CD14-positive monocyte (primary cell): ENCODE data around the gene CDKAL1. TPM values are rescaled to one million over a fixed set of nuclear protein-coding genes. Genes with fewer than 3 reads are reported as not detected.
A peak's percentile ranks its signal among the peaks of the same experiment; 100 is the strongest.

Source experiments
- DNase-seq, 3 donors: peaks; one replicate each; pipeline ENCODE4 v3.0.0-alpha.2; 2011 to 2022
- H2AFZ ChIP-seq: 2 replicates; pipeline ENCODE4 v1.6.0; 2012; ENCODE audit warnings: mild to moderate bottlenecking, low read depth, low read length, inconsistent platforms; ENCODE audit not compliant: insufficient read depth, poor library complexity, severe bottlenecking
- H3K27ac ChIP-seq, 2 donors: 1 replicate in 1 of 2; 2 replicates in 1 of 2; pipeline ENCODE4 v1.5.1; 2012 to 2013; ENCODE audit warnings: low read length in 2 of 2, control low read depth in 1 of 2, inconsistent platforms in 1 of 2, low read depth in 1 of 2, mild to moderate bottlenecking in 1 of 2
- H3K27me3 ChIP-seq, 2 donors: one replicate each; pipeline versions ENCODE4 v1.6.0 to v1.6.1; 2011 to 2013; ENCODE audit warnings: low read length in 2 of 2; ENCODE audit not compliant: control insufficient read depth in 2 of 2, insufficient read depth in 2 of 2
- H3K36me3 ChIP-seq, 2 donors: replicated peaks in 1 of 2; 1 replicate in 1 of 2; 2 replicates in 1 of 2; pipeline versions ENCODE4 v1.5.1 to v1.6.1; 2012 to 2013; ENCODE audit warnings: low read length in 2 of 2, control low read depth in 1 of 2, inconsistent platforms in 1 of 2, mild to moderate bottlenecking in 1 of 2; ENCODE audit not compliant: insufficient read depth in 2 of 2, control insufficient read depth in 1 of 2
- H3K4me1 ChIP-seq, 2 donors: 1 replicate in 1 of 2; 2 replicates in 1 of 2; pipeline versions ENCODE4 v1.5.1 to v1.6.1; 2012 to 2013; ENCODE audit warnings: low read length in 2 of 2, control low read depth in 1 of 2, inconsistent platforms in 1 of 2, mild to moderate bottlenecking in 1 of 2, moderate library complexity in 1 of 2; ENCODE audit not compliant: insufficient read depth in 2 of 2, control insufficient read depth in 1 of 2
- H3K4me2 ChIP-seq: replicated peaks from 2 replicates; pipeline ENCODE3; 2012; ENCODE audit warnings: low read length, moderate library complexity, mild to moderate bottlenecking; ENCODE audit not compliant: poor library complexity, severe bottlenecking; ENCODE audit errors: extremely low read depth
- H3K4me3 ChIP-seq, 3 experiments: fragments of 200-600 bp in 1 of 3; sonication (generic) in 1 of 3; replicated peaks in 1 of 3; 1 replicate in 2 of 3; 2 replicates in 1 of 3; pipeline ENCODE4 v1.5.1; 2011 to 2013; ENCODE audit warnings: low read length in 3 of 3, mild to moderate bottlenecking in 3 of 3, control low read depth in 2 of 3, low read depth in 2 of 3, inconsistent platforms in 1 of 3, moderate library complexity in 1 of 3
- H3K79me2 ChIP-seq: 2 replicates; pipeline ENCODE4 v1.6.0; 2012; ENCODE audit warnings: mild to moderate bottlenecking, control low read depth, inconsistent platforms, low read length, moderate library complexity; ENCODE audit not compliant: insufficient read depth
- H3K9ac ChIP-seq: 2 replicates; pipeline ENCODE4 v1.6.0; 2017; ENCODE audit warnings: low read length, mild to moderate bottlenecking; ENCODE audit not compliant: insufficient read depth, poor library complexity, severe bottlenecking
- H3K9me3 ChIP-seq, 2 donors: replicated peaks in 1 of 2; 1 replicate in 1 of 2; 2 replicates in 1 of 2; pipeline versions ENCODE4 v1.5.1 to v1.6.1; 2012 to 2013; ENCODE audit warnings: low read length in 2 of 2, control low read depth in 1 of 2; ENCODE audit not compliant: control insufficient read depth in 1 of 2, insufficient read depth in 1 of 2
- H4K20me1 ChIP-seq: 2 replicates; pipeline ENCODE4 v1.6.0; 2012; ENCODE audit warnings: mild to moderate bottlenecking, low read length, control low read depth, moderate library complexity; ENCODE audit not compliant: insufficient read depth
- H3K27ac Mint-ChIP-seq, 7 donors: one replicate each; pipeline ENCODE4 v1.8.0; 2020; ENCODE audit warnings: mild to moderate bottlenecking in 7 of 7, mixed read lengths in 7 of 7, moderate library complexity in 6 of 7, inconsistent platforms in 2 of 7
- H3K27me3 Mint-ChIP-seq, 3 donors: one replicate each; pipeline ENCODE4 v1.8.0; 2021 to 2022; ENCODE audit warnings: low read depth in 3 of 3, mild to moderate bottlenecking in 3 of 3, mixed read lengths in 3 of 3, moderate library complexity in 3 of 3, inconsistent platforms in 1 of 3
- H3K36me3 Mint-ChIP-seq, 2 donors: one replicate each; pipeline ENCODE4 v1.8.0; 2020; ENCODE audit warnings: mixed read lengths in 2 of 2, inconsistent platforms in 1 of 2, mild to moderate bottlenecking in 1 of 2
- H3K4me1 Mint-ChIP-seq: one replicate; pipeline ENCODE4 v1.8.0; 2020; ENCODE audit warnings: mild to moderate bottlenecking, mixed read lengths
- H3K4me3 Mint-ChIP-seq, 2 donors: one replicate each; pipeline ENCODE4 v1.8.0; 2020; ENCODE audit warnings: mild to moderate bottlenecking in 2 of 2, mixed read lengths in 2 of 2, moderate library complexity in 1 of 2
- H3K9me3 Mint-ChIP-seq, 7 donors: one replicate each; pipeline ENCODE4 v1.8.0; 2020 to 2022; ENCODE audit warnings: mixed read lengths in 7 of 7, mild to moderate bottlenecking in 6 of 7, moderate library complexity in 6 of 7, inconsistent platforms in 2 of 7
- WGBS: methylation state at CpG from one replicate; pipeline ENCODE4 v1.1.5; 2013; ENCODE audit warnings: missing lambda C conversion rate; ENCODE audit not compliant: insufficient coverage; 5-methylcytosine and 5-hydroxymethylcytosine counted together
- intact Hi-C, 2 donors: fragments of 100-400 bp; cut with micrococcal nuclease; formaldehyde crosslinking; loops; one replicate each; pipeline versions ENCODE4 v1.15.0 to v1.15.1; 2023
- polyA plus RNA-seq, 3 donors: library from polyadenylated mRNA; depleted of rRNA in 1 of 3; unstranded in 2 of 3; stranded (reverse) in 1 of 3; fragments of 300-500 nt in 2 of 3; fragments of >200 nt in 1 of 3; fragmentation: Illumina TruSeq in 2 of 3; gene quantifications; 1 replicate in 2 of 3; 2 replicates in 1 of 3; pipeline ENCODE4 v1.2.3, GENCODE V29; 2012 to 2021
- TF ChIP-seq, protein P1 (sequence below): fragments of 200-600 bp; IDR thresholded peaks from one replicate; pipeline ENCODE4 v1.8.0; 2022; ENCODE audit warnings: antibody characterized with exemption, mild to moderate bottlenecking

The CDKAL1 gene
- polyA plus RNA-seq, 3 donors = 3.2 to 12.4 (median 8.3) TPM

DNA sequence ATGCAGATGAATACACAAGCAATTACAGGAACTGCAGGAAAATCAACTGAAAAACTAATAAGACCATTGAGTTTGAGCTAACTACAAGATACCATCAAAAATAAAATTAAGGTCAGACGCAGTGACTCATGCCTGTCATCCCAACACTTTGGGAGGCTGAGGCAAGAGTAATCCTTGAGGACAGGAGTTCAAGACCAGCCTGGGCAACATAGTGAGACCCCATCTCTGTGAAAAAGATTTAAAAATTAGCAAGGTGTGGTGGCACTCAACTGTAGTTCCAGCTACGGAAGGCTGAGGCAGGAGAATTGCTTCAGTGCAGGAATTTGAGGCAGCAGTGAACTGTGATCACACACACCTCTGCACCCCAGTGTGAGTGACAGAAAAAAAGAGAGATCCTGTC lies 639.4 kb downstream of the CDKAL1 start:
- Histone ChIP-seq H3K9me3 (peaks cover 0 to 8% of the 10 kb centered on the region in 2 donors), H3K27me3 (no peaks in the 10 kb centered on the region), H3K9ac (no peak overlapping the region), H3K27ac (no peak overlapping the region), H4K20me1 (no peaks in the 10 kb centered on the region), H3K79me2 (no peaks in the 10 kb centered on the region), H3K4me3 (no peak overlapping the region), H2AFZ (no peak overlapping the region), H3K36me3 (no peaks in the 10 kb centered on the region), H3K4me2 (no peak overlapping the region), H3K4me1 (peaks cover 13 to 18% of the 10 kb centered on the region in 2 donors)
- Mint-ChIP-seq H3K4me1 (peaks cover 16% of the 10 kb centered on the region), H3K4me3 (no peak overlapping the region), H3K36me3 (no peaks in the 10 kb centered on the region), H3K9me3 (peaks cover 0 to 14% (median 2%) of the 10 kb centered on the region in 7 donors), H3K27me3 (peaks cover 0 to 1% (median 0%) of the 10 kb centered on the region in 3 donors), H3K27ac (peak overlapping the region in 6 of 7 donors; percentile 8 to 65 (median 48))
- intact Hi-C loops = no loop called here
- WGBS = 100% methylated on average over 1 of the region's 2 CpGs
- TF ChIP-seq, protein P1, sequence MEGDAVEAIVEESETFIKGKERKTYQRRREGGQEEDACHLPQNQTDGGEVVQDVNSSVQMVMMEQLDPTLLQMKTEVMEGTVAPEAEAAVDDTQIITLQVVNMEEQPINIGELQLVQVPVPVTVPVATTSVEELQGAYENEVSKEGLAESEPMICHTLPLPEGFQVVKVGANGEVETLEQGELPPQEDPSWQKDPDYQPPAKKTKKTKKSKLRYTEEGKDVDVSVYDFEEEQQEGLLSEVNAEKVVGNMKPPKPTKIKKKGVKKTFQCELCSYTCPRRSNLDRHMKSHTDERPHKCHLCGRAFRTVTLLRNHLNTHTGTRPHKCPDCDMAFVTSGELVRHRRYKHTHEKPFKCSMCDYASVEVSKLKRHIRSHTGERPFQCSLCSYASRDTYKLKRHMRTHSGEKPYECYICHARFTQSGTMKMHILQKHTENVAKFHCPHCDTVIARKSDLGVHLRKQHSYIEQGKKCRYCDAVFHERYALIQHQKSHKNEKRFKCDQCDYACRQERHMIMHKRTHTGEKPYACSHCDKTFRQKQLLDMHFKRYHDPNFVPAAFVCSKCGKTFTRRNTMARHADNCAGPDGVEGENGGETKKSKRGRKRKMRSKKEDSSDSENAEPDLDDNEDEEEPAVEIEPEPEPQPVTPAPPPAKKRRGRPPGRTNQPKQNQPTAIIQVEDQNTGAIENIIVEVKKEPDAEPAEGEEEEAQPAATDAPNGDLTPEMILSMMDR = no peak
- no peak for DNase-seq

DNA sequence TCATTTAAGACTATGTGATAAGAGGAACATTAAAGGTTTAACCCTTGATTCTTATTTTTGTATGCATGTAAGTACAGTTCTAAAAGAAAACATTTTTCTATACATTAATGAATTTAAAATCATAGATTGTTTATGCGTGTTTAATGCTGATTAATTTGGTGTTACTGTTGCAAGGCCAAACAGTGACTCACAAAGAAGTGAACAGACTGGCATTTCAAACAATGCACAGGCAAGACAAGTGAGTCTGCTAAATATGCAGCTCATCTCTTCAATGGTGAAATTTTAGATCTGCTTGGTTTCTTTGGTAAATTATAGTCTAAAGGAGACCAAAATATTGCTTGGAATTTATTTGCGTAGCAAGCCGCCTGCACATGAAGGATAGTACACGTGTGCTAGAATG lies 641.9 kb downstream of the CDKAL1 start:
- peaks cover 3 to 4% of the 10 kb centered on the region in 2 donors for H3K36me3 Mint-ChIP-seq
- H3K4me3 ChIP-seq = no peak overlapping the region
- no peak overlapping the region for H2AFZ ChIP-seq
- H3K9ac ChIP-seq = no peak overlapping the region
- TF ChIP-seq, protein P1 = no peak
- H3K9me3 ChIP-seq = peaks cover 0 to 13% of the 10 kb centered on the region in 2 donors
- no peak overlapping the region for H3K4me2 ChIP-seq
- no peaks in the 10 kb centered on the region for H3K79me2 ChIP-seq
- DNase-seq = no peak
- WGBS = 100% methylated on average over 4 of the region's 4 CpGs
- no peak overlapping the region for H3K27ac Mint-ChIP-seq
- peaks cover 2 to 13% (median 5%) of the 10 kb centered on the region in 7 donors for H3K9me3 Mint-ChIP-seq
- no peaks in the 10 kb centered on the region for H4K20me1 ChIP-seq
- H3K4me1 Mint-ChIP-seq = peaks cover 16% of the 10 kb centered on the region
- intact Hi-C loops = no loop called here
- peaks cover 13 to 18% of the 10 kb centered on the region in 2 donors for H3K4me1 ChIP-seq
- no peaks in the 10 kb centered on the region for H3K36me3 ChIP-seq
- no peaks in the 10 kb centered on the region for H3K27me3 ChIP-seq
- H3K27ac ChIP-seq = no peak overlapping the region
- no peak overlapping the region for H3K4me3 Mint-ChIP-seq
- no peaks in the 10 kb centered on the region for H3K27me3 Mint-ChIP-seq
